CD14-positive monocyte (primary cell): ENCODE results near the gene RSF1. TPM values are rescaled to one million over a fixed set of nuclear protein-coding genes. Genes with fewer than 3 reads are reported as not detected.

ENCODE experiments used
- DNase-seq, 3 donors: peaks; one replicate each; pipeline ENCODE4 v3.0.0-alpha.2; 2011 to 2022
- H2AFZ ChIP-seq: 2 replicates; pipeline ENCODE4 v1.6.0; 2012; ENCODE audit warnings: mild to moderate bottlenecking, low read depth, low read length, inconsistent platforms; ENCODE audit not compliant: insufficient read depth, poor library complexity, severe bottlenecking
- H3K27ac ChIP-seq, 2 donors: 1 replicate in 1 of 2; 2 replicates in 1 of 2; pipeline ENCODE4 v1.5.1; 2012 to 2013; ENCODE audit warnings: low read length in 2 of 2, control low read depth in 1 of 2, inconsistent platforms in 1 of 2, low read depth in 1 of 2, mild to moderate bottlenecking in 1 of 2
- H3K27me3 ChIP-seq, 2 donors: one replicate each; pipeline versions ENCODE4 v1.6.0 to v1.6.1; 2011 to 2013; ENCODE audit warnings: low read length in 2 of 2; ENCODE audit not compliant: control insufficient read depth in 2 of 2, insufficient read depth in 2 of 2
- H3K36me3 ChIP-seq, 2 donors: replicated peaks in 1 of 2; 1 replicate in 1 of 2; 2 replicates in 1 of 2; pipeline versions ENCODE4 v1.5.1 to v1.6.1; 2012 to 2013; ENCODE audit warnings: low read length in 2 of 2, control low read depth in 1 of 2, inconsistent platforms in 1 of 2, mild to moderate bottlenecking in 1 of 2; ENCODE audit not compliant: insufficient read depth in 2 of 2, control insufficient read depth in 1 of 2
- H3K4me1 ChIP-seq, 2 donors: 1 replicate in 1 of 2; 2 replicates in 1 of 2; pipeline versions ENCODE4 v1.5.1 to v1.6.1; 2012 to 2013; ENCODE audit warnings: low read length in 2 of 2, control low read depth in 1 of 2, inconsistent platforms in 1 of 2, mild to moderate bottlenecking in 1 of 2, moderate library complexity in 1 of 2; ENCODE audit not compliant: insufficient read depth in 2 of 2, control insufficient read depth in 1 of 2
- H3K4me2 ChIP-seq: replicated peaks from 2 replicates; pipeline ENCODE3; 2012; ENCODE audit warnings: low read length, moderate library complexity, mild to moderate bottlenecking; ENCODE audit not compliant: poor library complexity, severe bottlenecking; ENCODE audit errors: extremely low read depth
- H3K4me3 ChIP-seq, 3 experiments: fragments of 200-600 bp in 1 of 3; sonication (generic) in 1 of 3; replicated peaks in 1 of 3; 1 replicate in 2 of 3; 2 replicates in 1 of 3; pipeline ENCODE4 v1.5.1; 2011 to 2013; ENCODE audit warnings: low read length in 3 of 3, mild to moderate bottlenecking in 3 of 3, control low read depth in 2 of 3, low read depth in 2 of 3, inconsistent platforms in 1 of 3, moderate library complexity in 1 of 3
- H3K79me2 ChIP-seq: 2 replicates; pipeline ENCODE4 v1.6.0; 2012; ENCODE audit warnings: mild to moderate bottlenecking, control low read depth, inconsistent platforms, low read length, moderate library complexity; ENCODE audit not compliant: insufficient read depth
- H3K9ac ChIP-seq: 2 replicates; pipeline ENCODE4 v1.6.0; 2017; ENCODE audit warnings: low read length, mild to moderate bottlenecking; ENCODE audit not compliant: insufficient read depth, poor library complexity, severe bottlenecking
- H3K9me3 ChIP-seq, 2 donors: replicated peaks in 1 of 2; 1 replicate in 1 of 2; 2 replicates in 1 of 2; pipeline versions ENCODE4 v1.5.1 to v1.6.1; 2012 to 2013; ENCODE audit warnings: low read length in 2 of 2, control low read depth in 1 of 2; ENCODE audit not compliant: control insufficient read depth in 1 of 2, insufficient read depth in 1 of 2
- H4K20me1 ChIP-seq: 2 replicates; pipeline ENCODE4 v1.6.0; 2012; ENCODE audit warnings: mild to moderate bottlenecking, low read length, control low read depth, moderate library complexity; ENCODE audit not compliant: insufficient read depth
- H3K27ac Mint-ChIP-seq, 7 donors: one replicate each; pipeline ENCODE4 v1.8.0; 2020; ENCODE audit warnings: mild to moderate bottlenecking in 7 of 7, mixed read lengths in 7 of 7, moderate library complexity in 6 of 7, inconsistent platforms in 2 of 7
- H3K27me3 Mint-ChIP-seq, 3 donors: one replicate each; pipeline ENCODE4 v1.8.0; 2021 to 2022; ENCODE audit warnings: low read depth in 3 of 3, mild to moderate bottlenecking in 3 of 3, mixed read lengths in 3 of 3, moderate library complexity in 3 of 3, inconsistent platforms in 1 of 3
- H3K36me3 Mint-ChIP-seq, 2 donors: one replicate each; pipeline ENCODE4 v1.8.0; 2020; ENCODE audit warnings: mixed read lengths in 2 of 2, inconsistent platforms in 1 of 2, mild to moderate bottlenecking in 1 of 2
- H3K4me1 Mint-ChIP-seq: one replicate; pipeline ENCODE4 v1.8.0; 2020; ENCODE audit warnings: mild to moderate bottlenecking, mixed read lengths
- H3K4me3 Mint-ChIP-seq, 2 donors: one replicate each; pipeline ENCODE4 v1.8.0; 2020; ENCODE audit warnings: mild to moderate bottlenecking in 2 of 2, mixed read lengths in 2 of 2, moderate library complexity in 1 of 2
- H3K9me3 Mint-ChIP-seq, 7 donors: one replicate each; pipeline ENCODE4 v1.8.0; 2020 to 2022; ENCODE audit warnings: mixed read lengths in 7 of 7, mild to moderate bottlenecking in 6 of 7, moderate library complexity in 6 of 7, inconsistent platforms in 2 of 7
- CTCF ChIP-seq: fragments of 200-600 bp; IDR thresholded peaks from one replicate; pipeline ENCODE4 v1.8.0; 2022; ENCODE audit warnings: antibody characterized with exemption, mild to moderate bottlenecking
- WGBS: methylation state at CpG from one replicate; pipeline ENCODE4 v1.1.5; 2013; ENCODE audit warnings: missing lambda C conversion rate; ENCODE audit not compliant: insufficient coverage; 5-methylcytosine and 5-hydroxymethylcytosine counted together
- intact Hi-C, 2 donors: fragments of 100-400 bp; cut with micrococcal nuclease; formaldehyde crosslinking; loops; one replicate each; pipeline versions ENCODE4 v1.15.0 to v1.15.1; 2023
- polyA plus RNA-seq, 3 donors: library from polyadenylated mRNA; depleted of rRNA in 1 of 3; unstranded in 2 of 3; stranded (reverse) in 1 of 3; fragments of 300-500 nt in 2 of 3; fragments of >200 nt in 1 of 3; fragmentation: Illumina TruSeq in 2 of 3; gene quantifications; 1 replicate in 2 of 3; 2 replicates in 1 of 3; pipeline ENCODE4 v1.2.3, GENCODE V29; 2012 to 2021

The RSF1 gene
- polyA plus RNA-seq, 3 donors: 8.3 to 14.8 (median 9.2) TPM

- intact Hi-C loops: no loop called here
- Mint-ChIP-seq H3K9me3 (no peaks in the 10 kb centered on the region), H3K27ac (no peak overlapping the region), H3K4me1 (no peaks in the 10 kb centered on the region), H3K27me3 (peaks cover 0 to 3% (median 0%) of the 10 kb centered on the region in 3 donors), H3K36me3 (peaks cover 85 to 98% of the 10 kb centered on the region in 2 donors), H3K4me3 (no peak overlapping the region)
- Histone ChIP-seq H3K9me3 (no peaks in the 10 kb centered on the region), H3K27me3 (no peaks in the 10 kb centered on the region), H3K36me3 (peaks cover 85 to 98% of the 10 kb centered on the region in 2 donors), H2AFZ (no peak overlapping the region), H3K27ac (no peak overlapping the region), H3K9ac (no peak overlapping the region), H3K79me2 (no peaks in the 10 kb centered on the region), H3K4me2 (no peak overlapping the region), H3K4me3 (no peak overlapping the region), H4K20me1 (no peaks in the 10 kb centered on the region), H3K4me1 (no peaks in the 10 kb centered on the region)
- no peak for DNase-seq
- TF ChIP-seq CTCF: no peak
- no CpG with 5 or more reads among the region's 1 CpG for WGBS
These were observed 148.3 kb downstream of the RSF1 start for GRCh38 chr11:77672264-77672663.

GRCh38 chr11:77669848-77670511, 150.5 kb downstream of the RSF1 start:
- no peaks in the 10 kb centered on the region for H3K27me3 ChIP-seq
- 100% methylated on average over 1 of the region's 2 CpGs for WGBS
- no peaks in the 10 kb centered on the region for H3K9me3 ChIP-seq
- peaks cover 77 to 98% of the 10 kb centered on the region in 2 donors for H3K36me3 ChIP-seq
- H3K4me3 ChIP-seq: no peak overlapping the region
- Mint-ChIP-seq H3K27ac (peak overlapping the region in 2 of 7 donors; percentile 13 to 48), H3K36me3 (peaks cover 76 to 92% of the 10 kb centered on the region in 2 donors), H3K27me3 (peaks cover 0 to 3% (median 0%) of the 10 kb centered on the region in 3 donors), H3K4me3 (no peak overlapping the region), H3K4me1 (no peaks in the 10 kb centered on the region), H3K9me3 (no peaks in the 10 kb centered on the region)
- DNase-seq: no peak
- intact Hi-C loops: no loop called here
- no peaks in the 10 kb centered on the region for H3K79me2 ChIP-seq
- H3K27ac ChIP-seq: no peak overlapping the region
- no peak overlapping the region for H3K4me2 ChIP-seq
- H4K20me1 ChIP-seq: no peaks in the 10 kb centered on the region
- TF ChIP-seq CTCF: no peak
- no peak overlapping the region for H3K9ac ChIP-seq
- no peak overlapping the region for H2AFZ ChIP-seq
- H3K4me1 ChIP-seq: no peaks in the 10 kb centered on the region
